HFF-Myc (cell line): Measurements from ENCODE around the gene PPP1R2B.

Source experiments
- DNase-seq: peaks from one replicate; pipeline ENCODE4 v3.0.0-alpha.2; 2011; ENCODE audit warnings: low read depth; ENCODE audit errors: extremely low read depth
- H3K4me3 ChIP-seq: replicated peaks from 2 replicates; pipeline ENCODE4 v1.5.1; 2011; ENCODE audit warnings: low read depth, mild to moderate bottlenecking, control low read depth, low read length
- TF ChIP-seq, protein P1 (sequence below): IDR thresholded peaks from 2 replicates; pipeline ENCODE4 v1.5.1; 2012; ENCODE audit warnings: mild to moderate bottlenecking, low read depth, low read length, control low read depth; ENCODE audit errors: missing control alignments

The PPP1R2B gene

DNA sequence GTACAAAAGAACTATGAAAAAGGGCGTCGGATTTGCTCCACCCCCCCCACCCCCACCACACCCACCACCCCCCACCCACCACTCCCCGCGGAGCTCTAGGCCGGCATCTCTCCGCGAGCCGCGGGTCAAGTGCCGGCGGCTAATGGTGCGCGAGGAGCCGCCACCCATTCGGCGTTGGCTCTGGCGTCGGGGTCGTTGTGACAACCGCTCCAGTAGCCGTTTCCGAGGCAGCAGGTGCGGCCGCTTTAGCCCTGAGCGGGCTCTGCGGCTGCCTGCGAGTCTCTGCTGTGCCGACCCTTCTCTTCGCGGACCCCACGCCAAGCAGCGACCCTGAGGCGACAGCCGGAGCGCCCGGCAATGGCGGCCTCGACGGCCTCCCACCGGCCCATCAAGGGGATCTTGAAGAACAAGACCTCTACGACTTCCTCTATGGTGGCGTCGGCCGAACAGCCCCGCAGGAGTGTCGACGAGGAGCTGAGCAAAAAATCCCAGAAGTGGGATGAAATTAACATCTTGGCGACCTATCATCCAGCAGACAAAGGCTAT, at the start of gene PPP1R2B:
Gene PPP1R2B, plus strand, starts transcription at position 90 of the 546 bp plus-strand sequence. Its CDS starts 268 bp downstream, at position 358.
- no peak for DNase-seq
- no peak within 1 kb of the TSS for H3K4me3 ChIP-seq
- TF ChIP-seq, protein P1, sequence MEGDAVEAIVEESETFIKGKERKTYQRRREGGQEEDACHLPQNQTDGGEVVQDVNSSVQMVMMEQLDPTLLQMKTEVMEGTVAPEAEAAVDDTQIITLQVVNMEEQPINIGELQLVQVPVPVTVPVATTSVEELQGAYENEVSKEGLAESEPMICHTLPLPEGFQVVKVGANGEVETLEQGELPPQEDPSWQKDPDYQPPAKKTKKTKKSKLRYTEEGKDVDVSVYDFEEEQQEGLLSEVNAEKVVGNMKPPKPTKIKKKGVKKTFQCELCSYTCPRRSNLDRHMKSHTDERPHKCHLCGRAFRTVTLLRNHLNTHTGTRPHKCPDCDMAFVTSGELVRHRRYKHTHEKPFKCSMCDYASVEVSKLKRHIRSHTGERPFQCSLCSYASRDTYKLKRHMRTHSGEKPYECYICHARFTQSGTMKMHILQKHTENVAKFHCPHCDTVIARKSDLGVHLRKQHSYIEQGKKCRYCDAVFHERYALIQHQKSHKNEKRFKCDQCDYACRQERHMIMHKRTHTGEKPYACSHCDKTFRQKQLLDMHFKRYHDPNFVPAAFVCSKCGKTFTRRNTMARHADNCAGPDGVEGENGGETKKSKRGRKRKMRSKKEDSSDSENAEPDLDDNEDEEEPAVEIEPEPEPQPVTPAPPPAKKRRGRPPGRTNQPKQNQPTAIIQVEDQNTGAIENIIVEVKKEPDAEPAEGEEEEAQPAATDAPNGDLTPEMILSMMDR: no peak

- TF ChIP-seq, protein P1: no peak
- no peak overlapping the region for H3K4me3 ChIP-seq
- DNase-seq: no peak
These were observed 49.2 kb upstream of the PPP1R2B start for GRCh38 chr5:156800929-156801328.

GRCh38 chr5:156802501-156802900, 47.6 kb upstream of the PPP1R2B start:
- TF ChIP-seq, protein P1: no peak
- no peak for DNase-seq
- H3K4me3 ChIP-seq: no peak overlapping the region

DNA sequence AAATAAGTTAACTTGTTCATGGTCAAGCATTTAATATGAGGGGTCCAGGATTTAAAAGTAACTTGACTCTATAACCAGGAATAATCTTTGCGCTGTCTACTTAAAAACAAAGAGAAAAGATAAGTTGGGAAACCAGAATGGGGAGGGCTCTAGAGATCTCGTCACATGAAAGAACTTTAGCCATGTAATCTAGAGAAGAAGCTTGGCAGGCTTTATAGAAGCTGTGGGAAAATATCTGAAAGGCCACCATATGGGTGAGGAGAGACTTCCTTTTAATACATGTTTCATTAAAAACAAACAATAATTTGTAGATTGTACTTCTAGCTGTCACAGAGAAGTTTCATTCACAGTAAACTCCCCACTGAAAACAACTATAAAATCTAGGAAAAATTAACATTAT, 46.7 kb upstream of the PPP1R2B start:
- TF ChIP-seq, protein P1: no peak
- DNase-seq: no peak
- H3K4me3 ChIP-seq: no peak overlapping the region

- TF ChIP-seq, protein P1: no peak
- DNase-seq: no peak
These were observed 37.1 kb upstream of the PPP1R2B start for GRCh38 chr5:156812959-156813358.

GRCh38 chr5:156815988-156816599, 34.0 kb upstream of the PPP1R2B start:
- peak; percentile 2 for DNase-seq
- TF ChIP-seq, protein P1: peak; percentile 42
- no peak overlapping the region for H3K4me3 ChIP-seq

More at GRCh38 chr5:156812959-156813358, 37.1 kb upstream of the PPP1R2B start:
- H3K4me3 ChIP-seq: no peak overlapping the region
